HG03196 (cell line): Measurements from ENCODE around the gene PFKFB3.
"Not testable (repeated sequence)": the region's sequence is repeated elsewhere in the genome, so short reads cannot be mapped to it uniquely, and the experiment has no call there.

ENCODE experiments used
- ATAC-seq: cut with Tn5 transposase; IDR thresholded peaks from one replicate; pipeline ENCODE4 v1.9.1; 2021; ENCODE audit not compliant: unreplicated experiment

Gene PFKFB3

GRCh38 chr10:6270951-6271350, 68.2 kb downstream of the PFKFB3 start:
- no peak for ATAC-seq

- ATAC-seq = no peak
Measured at GRCh38 chr10:6271663-6272062, 68.9 kb downstream of the PFKFB3 start.

- no peak for ATAC-seq
Measured at GRCh38 chr10:6272126-6272525, 69.4 kb downstream of the PFKFB3 start.

GRCh38 chr10:6273351-6273750, 70.6 kb downstream of the PFKFB3 start:
- no peak for ATAC-seq

GRCh38 chr10:6274040-6274439, 71.3 kb downstream of the PFKFB3 start:
- no peak for ATAC-seq

- ATAC-seq = no peak
Measured at GRCh38 chr10:6274484-6274883, 71.8 kb downstream of the PFKFB3 start.

- peak; percentile 74 for ATAC-seq
Measured at GRCh38 chr10:6275022-6275997, 72.6 kb downstream of the PFKFB3 start.

GRCh38 chr10:6276356-6276755, 73.6 kb downstream of the PFKFB3 start:
- no peak for ATAC-seq

GRCh38 chr10:6278519-6279120, 75.9 kb downstream of the PFKFB3 start:
- no peak for ATAC-seq

GRCh38 chr10:6279540-6280267, 77.0 kb downstream of the PFKFB3 start:
- ATAC-seq = no peak

- no peak for ATAC-seq
Measured at GRCh38 chr10:6280291-6280690, 77.6 kb downstream of the PFKFB3 start.

GRCh38 chr10:6282454-6282958, 79.8 kb downstream of the PFKFB3 start:
- no peak for ATAC-seq

- ATAC-seq = no peak
Measured at GRCh38 chr10:6283655-6284054, 80.9 kb downstream of the PFKFB3 start.

GRCh38 chr10:6290621-6291020, 87.9 kb downstream of the PFKFB3 start:
- ATAC-seq = not testable (repeated sequence)

- ATAC-seq = no peak
Measured at GRCh38 chr10:6292741-6293151, 90.0 kb downstream of the PFKFB3 start.

- ATAC-seq = not testable (repeated sequence)
Measured at GRCh38 chr10:6296425-6296824, 93.7 kb downstream of the PFKFB3 start.

GRCh38 chr10:6296828-6297251, 94.1 kb downstream of the PFKFB3 start:
- no peak for ATAC-seq

GRCh38 chr10:6297522-6297921, 94.8 kb downstream of the PFKFB3 start:
- no peak for ATAC-seq

GRCh38 chr10:6297951-6298381, 95.2 kb downstream of the PFKFB3 start:
- no peak for ATAC-seq

- no peak for ATAC-seq
Measured at GRCh38 chr10:6298428-6298827, 95.7 kb downstream of the PFKFB3 start.

GRCh38 chr10:6299234-6299633, 96.5 kb downstream of the PFKFB3 start:
- ATAC-seq = no peak
